OCI-LY1 (cell line): ENCODE measurements around the gene PKD2L1.

ENCODE experiments used
- H2AFZ ChIP-seq: fragments of 200-600 bp; sonication (generic), shearing (Covaris generic); 2 replicates; pipeline ENCODE4 v1.6.0; 2014; ENCODE audit warnings: antibody characterized with exemption, mild to moderate bottlenecking, low read length
- H3F3A ChIP-seq: fragments of 200-600 bp; sonication (generic), shearing (Covaris generic); 2 replicates; pipeline ENCODE4 v1.6.0; 2014; ENCODE audit warnings: mild to moderate bottlenecking, antibody characterized with exemption, low read length, moderate library complexity; ENCODE audit not compliant: insufficient read depth
- H3K27ac ChIP-seq: fragments of 200-600 bp; sonication (generic); 2 replicates; pipeline ENCODE4 v1.5.1; 2014; ENCODE audit warnings: low read length, mixed run types, mild to moderate bottlenecking, low read depth; ENCODE audit not compliant: poor library complexity, severe bottlenecking
- H3K27me3 ChIP-seq: fragments of 200-600 bp; sonication (generic); 2 replicates; pipeline ENCODE4 v1.6.0; 2014; ENCODE audit warnings: antibody characterized with exemption, mild to moderate bottlenecking, low read length, moderate library complexity; ENCODE audit not compliant: insufficient read depth
- H3K36me3 ChIP-seq: fragments of 200-600 bp; sonication (generic); 2 replicates; pipeline ENCODE4 v1.6.1; 2014; ENCODE audit warnings: mild to moderate bottlenecking, antibody characterized with exemption, low read length, moderate library complexity, mixed read lengths; ENCODE audit not compliant: insufficient read depth
- H3K4me1 ChIP-seq: fragments of 200-600 bp; sonication (generic); 2 replicates; pipeline ENCODE4 v1.5.1; 2014; ENCODE audit warnings: mild to moderate bottlenecking, low read length, moderate library complexity; ENCODE audit not compliant: insufficient read depth, severe bottlenecking
- H3K4me2 ChIP-seq: fragments of 200-600 bp; sonication (generic), shearing (Covaris generic); 2 replicates; pipeline ENCODE4 v1.6.1; 2014; ENCODE audit warnings: low read length
- H3K4me3 ChIP-seq: fragments of 200-600 bp; sonication (generic); 2 replicates; pipeline ENCODE4 v1.5.1; 2014; ENCODE audit warnings: low read length, low read depth, mild to moderate bottlenecking, mixed read lengths; ENCODE audit not compliant: poor library complexity, severe bottlenecking
- H3K79me2 ChIP-seq: fragments of 200-600 bp; shearing (Covaris generic); 2 replicates; pipeline ENCODE4 v1.6.1; 2016; ENCODE audit warnings: mixed run types, low read length, mixed read lengths; ENCODE audit not compliant: insufficient read depth
- H3K9ac ChIP-seq: fragments of 200-600 bp; sonication (generic), shearing (Covaris generic); 2 replicates; pipeline ENCODE4 v1.6.1; 2014; ENCODE audit warnings: mild to moderate bottlenecking, low read length, mixed read lengths
- H3K9me2 ChIP-seq: fragments of 200-600 bp; sonication (generic), shearing (Covaris generic); 2 replicates; pipeline ENCODE4 v1.6.1; 2014; ENCODE audit warnings: low read depth, mild to moderate bottlenecking, low read length, mixed read lengths
- H3K9me3 ChIP-seq: fragments of 200-600 bp; shearing (Covaris generic); 2 replicates; pipeline ENCODE4 v1.6.1; 2014; ENCODE audit warnings: low read length, mixed read lengths
- H4K20me1 ChIP-seq: fragments of 200-600 bp; sonication (generic), shearing (Covaris generic); 2 replicates; pipeline ENCODE4 v1.6.0; 2016; ENCODE audit warnings: mild to moderate bottlenecking, low read length; ENCODE audit not compliant: insufficient read depth
- EZH2 ChIP-seq: fragments of 200-600 bp; sonication (generic), shearing (Covaris generic); IDR thresholded peaks from 2 replicates; pipeline ENCODE4 v1.8.0; 2017; ENCODE audit warnings: borderline replicate concordance, mixed run types, mild to moderate bottlenecking, antibody characterized with exemption, low read length, moderate library complexity, mixed read lengths
- TF ChIP-seq, protein P1 (sequence below): fragments of 200-600 bp; sonication (generic), shearing (Covaris generic); IDR thresholded peaks from 2 replicates; pipeline ENCODE4 v1.5.1; 2017; ENCODE audit warnings: mild to moderate bottlenecking, antibody characterized with exemption, low read length, moderate library complexity, mixed read lengths

PKD2L1 gene

DNA sequence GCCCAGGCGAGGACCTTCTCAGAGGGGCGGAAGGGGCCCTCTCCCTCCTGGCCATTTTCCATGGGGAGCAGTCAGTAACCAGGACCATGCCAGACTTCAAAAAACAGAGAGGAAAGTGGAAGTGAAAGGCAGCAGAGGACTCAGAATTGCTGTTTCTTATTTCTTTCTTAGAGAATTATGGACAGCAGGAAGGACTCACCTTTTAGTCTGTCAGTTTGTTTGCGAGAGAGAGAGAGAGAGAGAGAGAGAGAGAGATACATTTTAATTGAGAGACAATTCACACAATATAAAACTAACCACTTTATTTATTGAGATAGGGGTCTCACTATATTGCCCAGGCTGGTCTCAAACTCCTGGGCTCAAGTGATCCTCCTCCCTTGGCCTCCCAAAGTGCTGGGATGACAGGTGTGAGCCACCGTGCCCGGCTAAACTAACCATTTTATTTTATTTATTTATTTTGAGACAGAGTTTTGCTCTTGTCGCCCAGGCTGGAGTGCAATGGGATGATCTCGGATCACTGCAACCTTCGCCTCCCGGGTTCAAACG lies 41.5 kb upstream of the PKD2L1 start:
- Histone ChIP-seq H3K4me1 (peaks cover 47% of the 10 kb centered on the region), H3K27me3 (no peaks in the 10 kb centered on the region), H3K4me2 (peak overlapping the region; percentile 43; the same call in 1 of the 2 replicates), H3K36me3 (no peaks in the 10 kb centered on the region), H3K79me2 (no peaks in the 10 kb centered on the region), H3K4me3 (no peak overlapping the region), H3F3A (no peaks in the 10 kb centered on the region), H3K9me3 (no peaks in the 10 kb centered on the region), H3K9ac (peak overlapping the region; percentile 28; the same call in 1 of the 2 replicates), H4K20me1 (no peaks in the 10 kb centered on the region), H3K27ac (peak overlapping the region; percentile 87), H2AFZ (no peak overlapping the region), H3K9me2 (no peaks in the 10 kb centered on the region)
- no peak for TF ChIP-seq EZH2
- TF ChIP-seq, protein P1, sequence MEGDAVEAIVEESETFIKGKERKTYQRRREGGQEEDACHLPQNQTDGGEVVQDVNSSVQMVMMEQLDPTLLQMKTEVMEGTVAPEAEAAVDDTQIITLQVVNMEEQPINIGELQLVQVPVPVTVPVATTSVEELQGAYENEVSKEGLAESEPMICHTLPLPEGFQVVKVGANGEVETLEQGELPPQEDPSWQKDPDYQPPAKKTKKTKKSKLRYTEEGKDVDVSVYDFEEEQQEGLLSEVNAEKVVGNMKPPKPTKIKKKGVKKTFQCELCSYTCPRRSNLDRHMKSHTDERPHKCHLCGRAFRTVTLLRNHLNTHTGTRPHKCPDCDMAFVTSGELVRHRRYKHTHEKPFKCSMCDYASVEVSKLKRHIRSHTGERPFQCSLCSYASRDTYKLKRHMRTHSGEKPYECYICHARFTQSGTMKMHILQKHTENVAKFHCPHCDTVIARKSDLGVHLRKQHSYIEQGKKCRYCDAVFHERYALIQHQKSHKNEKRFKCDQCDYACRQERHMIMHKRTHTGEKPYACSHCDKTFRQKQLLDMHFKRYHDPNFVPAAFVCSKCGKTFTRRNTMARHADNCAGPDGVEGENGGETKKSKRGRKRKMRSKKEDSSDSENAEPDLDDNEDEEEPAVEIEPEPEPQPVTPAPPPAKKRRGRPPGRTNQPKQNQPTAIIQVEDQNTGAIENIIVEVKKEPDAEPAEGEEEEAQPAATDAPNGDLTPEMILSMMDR = no peak

DNA sequence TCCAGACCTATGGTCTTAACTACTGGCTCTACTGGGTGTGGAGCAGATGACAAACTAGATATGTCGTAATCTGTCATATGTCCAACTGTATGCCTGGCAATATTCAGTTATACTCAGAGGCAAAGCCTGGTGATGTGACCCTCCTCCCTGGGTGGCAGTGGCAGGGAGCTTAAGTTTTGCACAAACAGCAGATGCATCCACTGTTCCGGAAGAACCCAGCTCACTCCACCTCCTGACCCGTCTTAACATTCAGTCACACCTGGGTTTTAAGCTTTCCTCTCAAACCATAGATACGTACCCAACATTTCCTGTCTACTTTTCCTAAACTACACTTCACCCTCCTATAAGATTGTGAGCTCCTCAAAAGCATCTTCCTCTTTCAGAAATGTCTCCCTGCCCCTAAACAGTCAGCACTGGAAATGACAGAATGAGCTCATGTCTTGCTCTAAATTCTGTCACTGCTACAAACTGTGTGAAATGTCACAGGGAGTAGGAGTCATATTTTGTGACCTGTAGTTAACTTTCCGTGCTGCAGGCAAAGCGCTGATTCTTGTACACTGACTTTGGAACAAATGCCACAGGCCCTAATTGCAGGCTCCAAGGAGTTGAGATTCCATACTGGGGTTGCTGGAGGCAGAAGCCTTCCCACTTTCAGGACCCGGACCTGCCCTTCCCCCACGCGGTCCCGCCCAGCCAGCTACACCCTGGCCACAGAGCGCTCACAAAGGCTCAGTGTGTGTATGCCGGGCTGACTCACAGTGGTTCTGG lies 40.9 kb upstream of the PKD2L1 start:
- H2AFZ ChIP-seq = no peak overlapping the region

DNA sequence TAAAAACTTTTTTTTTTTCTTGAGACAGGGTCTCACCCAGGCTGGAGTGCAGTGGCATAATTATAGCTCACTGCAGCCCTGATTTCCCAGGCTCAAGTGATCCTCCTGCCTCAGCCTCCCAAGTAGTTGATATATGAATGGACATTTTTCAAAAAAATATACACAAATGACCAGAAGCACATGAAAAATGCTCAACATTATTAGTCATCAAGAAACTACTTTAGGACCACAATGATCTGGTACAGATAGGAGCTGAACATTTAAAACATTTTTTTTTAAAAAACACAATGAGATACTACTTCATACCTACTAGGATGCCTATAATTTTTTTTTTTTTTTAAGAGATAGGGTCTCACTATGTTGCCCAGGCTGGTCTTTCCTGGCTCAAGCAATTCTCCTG lies 38.7 kb upstream of the PKD2L1 start:
- Histone ChIP-seq H3K4me1 (peaks cover 31% of the 10 kb centered on the region), H3K27ac (no peak overlapping the region), H3K36me3 (peaks cover 2% of the 10 kb centered on the region; the same call in 1 of the 2 replicates), H3K4me3 (no peak overlapping the region), H4K20me1 (no peaks in the 10 kb centered on the region), H3K4me2 (no peak overlapping the region), H3K79me2 (no peaks in the 10 kb centered on the region), H3F3A (no peaks in the 10 kb centered on the region), H3K9me2 (no peaks in the 10 kb centered on the region), H3K9ac (no peak overlapping the region), H2AFZ (no peak overlapping the region), H3K27me3 (no peaks in the 10 kb centered on the region), H3K9me3 (no peaks in the 10 kb centered on the region)
- no peak for TF ChIP-seq EZH2
- TF ChIP-seq, protein P1 = no peak

More for the DNA sequence above, 40.9 kb upstream of the PKD2L1 start:
- Histone ChIP-seq H3K27me3 (no peaks in the 10 kb centered on the region), H3K27ac (peak overlapping the region; percentile 87), H3K9ac (peak overlapping the region; percentile 28; the same call in 1 of the 2 replicates), H3K36me3 (no peaks in the 10 kb centered on the region), H3K9me2 (no peaks in the 10 kb centered on the region), H3K9me3 (no peaks in the 10 kb centered on the region), H4K20me1 (no peaks in the 10 kb centered on the region), H3K79me2 (no peaks in the 10 kb centered on the region), H3K4me1 (peaks cover 47% of the 10 kb centered on the region), H3F3A (no peaks in the 10 kb centered on the region), H3K4me2 (peak overlapping the region; percentile 43; the same call in 1 of the 2 replicates), H3K4me3 (no peak overlapping the region)
- no peak for TF ChIP-seq EZH2
- TF ChIP-seq, protein P1 = no peak
